EL (cell line): Measurements from ENCODE around the gene TCAIM.

Experiments used
- DNase-seq: peaks from one replicate; pipeline ENCODE4 v3.0.0-alpha.2; 2016

Gene TCAIM

DNA sequence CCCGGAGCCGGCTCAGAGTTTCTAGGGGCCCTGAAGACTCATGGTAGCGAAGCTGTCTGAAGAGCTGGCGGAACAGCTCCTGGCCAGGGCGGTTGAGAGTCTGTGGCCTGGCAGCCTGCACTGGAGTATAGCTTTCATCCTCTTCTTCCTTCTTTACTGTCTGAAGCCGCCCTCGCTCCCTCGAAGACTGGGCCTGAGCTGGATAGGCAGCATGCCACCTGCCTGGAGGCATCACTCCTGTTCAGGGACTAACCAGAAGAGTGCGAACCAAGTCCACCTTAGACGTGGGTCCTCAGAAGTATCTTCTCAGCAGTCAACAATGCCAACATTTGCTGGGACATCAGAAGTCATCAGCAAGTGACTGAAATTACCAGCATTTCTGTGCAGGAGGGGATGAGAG, 116.8 kb downstream of the TCAIM start:
- no peak for DNase-seq
